ENCODE results near the gene LYST.
"Not testable (repeated sequence)": the region's sequence is repeated elsewhere in the genome, so short reads cannot be mapped to it uniquely, and the experiment has no call there.

The LYST gene, protein sequence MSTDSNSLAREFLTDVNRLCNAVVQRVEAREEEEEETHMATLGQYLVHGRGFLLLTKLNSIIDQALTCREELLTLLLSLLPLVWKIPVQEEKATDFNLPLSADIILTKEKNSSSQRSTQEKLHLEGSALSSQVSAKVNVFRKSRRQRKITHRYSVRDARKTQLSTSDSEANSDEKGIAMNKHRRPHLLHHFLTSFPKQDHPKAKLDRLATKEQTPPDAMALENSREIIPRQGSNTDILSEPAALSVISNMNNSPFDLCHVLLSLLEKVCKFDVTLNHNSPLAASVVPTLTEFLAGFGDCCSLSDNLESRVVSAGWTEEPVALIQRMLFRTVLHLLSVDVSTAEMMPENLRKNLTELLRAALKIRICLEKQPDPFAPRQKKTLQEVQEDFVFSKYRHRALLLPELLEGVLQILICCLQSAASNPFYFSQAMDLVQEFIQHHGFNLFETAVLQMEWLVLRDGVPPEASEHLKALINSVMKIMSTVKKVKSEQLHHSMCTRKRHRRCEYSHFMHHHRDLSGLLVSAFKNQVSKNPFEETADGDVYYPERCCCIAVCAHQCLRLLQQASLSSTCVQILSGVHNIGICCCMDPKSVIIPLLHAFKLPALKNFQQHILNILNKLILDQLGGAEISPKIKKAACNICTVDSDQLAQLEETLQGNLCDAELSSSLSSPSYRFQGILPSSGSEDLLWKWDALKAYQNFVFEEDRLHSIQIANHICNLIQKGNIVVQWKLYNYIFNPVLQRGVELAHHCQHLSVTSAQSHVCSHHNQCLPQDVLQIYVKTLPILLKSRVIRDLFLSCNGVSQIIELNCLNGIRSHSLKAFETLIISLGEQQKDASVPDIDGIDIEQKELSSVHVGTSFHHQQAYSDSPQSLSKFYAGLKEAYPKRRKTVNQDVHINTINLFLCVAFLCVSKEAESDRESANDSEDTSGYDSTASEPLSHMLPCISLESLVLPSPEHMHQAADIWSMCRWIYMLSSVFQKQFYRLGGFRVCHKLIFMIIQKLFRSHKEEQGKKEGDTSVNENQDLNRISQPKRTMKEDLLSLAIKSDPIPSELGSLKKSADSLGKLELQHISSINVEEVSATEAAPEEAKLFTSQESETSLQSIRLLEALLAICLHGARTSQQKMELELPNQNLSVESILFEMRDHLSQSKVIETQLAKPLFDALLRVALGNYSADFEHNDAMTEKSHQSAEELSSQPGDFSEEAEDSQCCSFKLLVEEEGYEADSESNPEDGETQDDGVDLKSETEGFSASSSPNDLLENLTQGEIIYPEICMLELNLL (N-terminal part only)

DNA sequence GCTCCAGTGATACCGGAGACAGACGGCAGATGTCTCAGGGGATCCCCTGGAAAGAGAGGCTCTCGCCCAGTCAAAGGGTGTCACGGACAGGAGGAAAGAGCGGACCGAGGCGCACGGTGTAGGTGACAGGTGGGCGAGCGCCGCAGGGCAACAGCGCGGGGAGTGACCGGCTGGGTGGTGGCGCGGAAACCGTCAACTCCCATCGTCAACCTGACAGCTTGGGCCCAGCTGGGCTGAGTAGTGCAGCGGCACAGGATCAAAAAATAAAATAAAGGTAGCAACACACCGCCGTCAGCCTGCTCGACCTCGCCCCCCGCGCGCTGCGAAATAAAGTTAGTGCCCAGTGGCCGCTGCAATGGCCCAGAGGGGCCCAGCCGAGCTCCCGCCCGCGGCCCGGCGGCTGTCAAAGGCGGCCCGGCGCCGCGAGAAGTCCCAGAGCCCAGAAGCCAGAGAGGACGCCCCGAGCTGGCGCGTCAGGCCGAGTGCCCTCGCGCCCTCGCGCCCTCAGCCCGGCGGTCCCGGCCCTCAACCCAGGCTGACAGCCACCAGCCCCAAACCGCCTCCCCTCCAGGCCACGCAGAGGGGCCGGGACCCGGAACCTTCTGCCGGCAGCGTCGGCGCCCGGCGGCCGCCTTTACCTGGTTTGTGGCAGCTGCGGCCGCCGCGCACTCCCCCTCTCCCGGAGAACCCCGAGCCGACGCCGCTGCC is at the start of gene LYST:
LYST (minus strand) TSS at position 702 of the 708 bp plus-strand sequence. CDS start 36,489 bp downstream, outside the sequence.
- peak; percentile 93 for DNase-seq

DNA sequence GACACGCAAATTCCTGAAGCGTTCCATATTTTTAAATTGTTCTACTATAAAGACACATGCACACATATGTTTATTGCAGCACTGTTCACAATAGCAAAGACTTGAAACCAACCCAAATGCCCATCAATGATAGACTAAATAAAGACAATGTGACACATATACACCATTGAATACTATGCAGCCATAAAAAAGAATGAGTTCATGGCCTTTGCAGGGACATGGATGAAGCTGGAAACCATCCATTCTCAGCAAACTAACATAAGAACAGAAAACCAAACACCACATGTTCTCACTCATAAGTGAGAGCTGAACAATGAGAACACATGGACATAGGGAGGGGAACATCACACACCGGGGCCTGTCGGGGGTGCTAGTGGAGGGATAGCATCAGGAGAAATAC is 48.8 kb upstream of the LYST start:
- not testable (repeated sequence) for DNase-seq

DNA sequence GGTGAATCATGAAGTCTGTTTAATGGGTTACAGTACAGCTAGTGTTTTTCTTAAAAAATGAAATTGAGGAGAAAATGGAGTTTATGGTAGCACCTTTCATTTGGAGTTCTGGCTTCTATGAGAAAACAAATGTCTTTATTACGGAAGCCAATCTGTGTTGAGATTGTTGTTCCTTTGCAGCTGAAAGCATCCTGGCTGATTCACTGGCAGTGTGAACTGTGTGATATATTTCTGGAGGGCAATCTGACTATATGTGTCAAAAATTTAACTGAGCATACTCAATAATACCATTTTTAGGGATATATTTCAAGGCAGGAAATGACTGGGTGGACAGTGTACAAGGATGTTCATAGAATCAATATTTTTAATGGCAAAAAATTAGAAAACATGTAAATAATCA is 46.6 kb upstream of the LYST start:
- DNase-seq, result no peak

DNA sequence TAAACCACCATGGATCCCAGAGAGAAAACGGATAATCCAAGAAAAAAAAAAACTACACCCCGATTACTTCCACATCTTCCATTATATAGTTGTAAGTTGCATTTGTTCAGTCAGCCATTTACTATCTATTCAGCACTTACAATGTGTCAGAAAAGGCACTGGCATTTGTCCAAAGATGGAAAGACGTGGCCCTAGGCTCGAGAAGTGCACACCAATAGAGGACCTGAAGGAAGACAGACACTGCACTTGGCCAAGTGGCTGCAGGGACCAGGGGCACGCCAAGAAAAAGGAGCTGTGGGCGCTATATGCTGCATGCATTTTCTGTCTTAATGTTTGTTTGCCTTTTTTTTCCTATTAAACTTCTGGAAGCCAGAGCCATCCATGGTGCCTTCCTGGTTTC is 45.2 kb upstream of the LYST start:
- DNase-seq, result peak; percentile 45

DNA sequence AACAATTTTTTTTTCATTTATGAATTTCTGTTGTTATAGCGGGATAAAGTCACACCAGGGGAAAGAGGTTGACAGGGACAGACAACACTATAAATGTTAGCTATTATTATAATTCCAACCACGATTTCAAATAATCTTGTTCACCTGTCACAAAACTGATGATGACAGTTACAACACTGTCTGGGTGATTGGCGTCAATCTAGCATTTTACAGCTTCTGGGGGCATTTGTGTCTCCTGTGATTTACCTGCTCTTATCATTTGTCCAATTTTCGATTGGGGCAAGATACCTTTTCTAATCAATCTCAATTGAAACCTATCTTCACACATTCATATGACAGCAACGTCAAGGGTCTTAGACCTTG is 44.6 kb upstream of the LYST start:
- DNase-seq, result no peak

DNA sequence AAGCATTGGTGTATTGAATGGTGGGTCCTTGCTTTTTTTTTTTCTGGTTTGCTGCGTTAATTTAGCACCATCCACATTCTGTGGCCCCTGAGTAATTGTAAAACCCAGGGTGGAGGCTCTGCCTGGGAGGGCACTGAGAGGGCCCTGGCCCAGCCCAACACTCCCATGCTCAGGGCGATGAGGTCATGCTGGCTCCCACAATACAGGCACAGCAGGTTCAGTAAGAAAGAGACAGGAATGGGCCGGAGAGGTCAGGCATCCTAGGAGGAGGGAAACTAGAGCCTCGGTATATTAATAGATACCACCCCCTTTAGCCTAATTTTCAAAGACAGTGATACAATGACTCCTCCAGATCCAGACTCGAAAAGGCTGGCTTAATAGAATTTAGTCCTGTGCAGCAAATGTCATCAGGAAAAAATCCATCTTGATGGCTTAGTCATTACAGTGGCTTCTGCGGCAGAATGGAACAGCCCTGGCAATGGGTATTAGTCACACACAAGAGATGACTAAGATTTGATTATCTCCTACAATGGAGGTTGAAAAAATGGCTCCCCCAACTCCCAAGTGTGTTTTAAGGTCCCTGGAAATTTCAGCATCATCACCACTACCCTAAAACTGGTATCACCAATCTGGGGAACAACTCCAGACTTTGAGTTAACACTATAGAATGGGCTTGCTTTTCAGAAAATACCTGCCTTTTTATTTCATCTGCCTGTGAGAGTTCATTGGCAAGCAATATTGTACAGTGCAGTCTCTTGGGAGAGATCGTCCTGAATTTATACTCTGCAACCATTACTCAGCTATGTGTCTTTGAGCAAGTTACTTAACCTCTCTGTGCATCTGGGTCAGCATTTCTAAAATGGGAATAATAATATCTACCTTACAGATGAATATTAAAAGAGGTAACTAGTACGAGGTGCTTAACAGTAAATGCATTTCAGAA is 43.9 kb upstream of the LYST start:
- DNase-seq, result peak; percentile 93

DNA sequence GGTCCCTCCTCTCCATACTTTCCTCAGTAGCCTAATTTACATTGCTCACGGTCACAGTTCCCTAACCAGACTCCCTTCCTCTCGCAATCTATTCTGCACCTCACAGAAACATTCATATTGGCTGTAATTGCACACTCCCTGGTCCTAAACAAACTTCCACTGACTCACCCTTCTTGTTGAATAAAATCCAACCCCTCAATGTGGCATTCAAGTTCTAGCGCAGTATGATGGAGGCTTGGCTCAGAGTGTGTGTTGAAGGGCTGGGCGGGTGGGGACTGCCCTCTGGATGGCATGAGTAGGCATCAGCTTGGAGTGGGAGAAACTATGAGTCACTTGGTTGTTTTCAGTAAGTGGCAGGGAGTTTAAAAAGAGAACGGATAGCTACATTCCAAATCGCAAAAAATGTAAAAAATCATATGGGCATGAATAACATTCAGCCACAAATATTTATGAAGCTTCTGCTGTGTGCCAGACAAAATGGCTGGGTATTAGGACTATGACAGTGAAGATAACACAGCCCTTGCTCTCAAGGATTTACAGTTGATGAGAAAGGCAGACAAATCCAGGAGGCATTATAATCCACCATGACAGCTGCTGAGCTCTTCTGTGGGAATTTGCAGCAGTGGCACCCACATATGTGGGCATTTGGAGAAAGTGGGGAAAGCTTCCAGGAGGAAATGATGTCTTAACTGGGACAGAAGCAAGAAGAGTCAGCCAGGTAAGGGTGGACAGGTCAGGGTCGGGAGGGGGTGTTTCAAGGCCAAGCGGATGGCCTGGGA is 42.2 kb upstream of the LYST start:
- peak; percentile 78 for DNase-seq

DNA sequence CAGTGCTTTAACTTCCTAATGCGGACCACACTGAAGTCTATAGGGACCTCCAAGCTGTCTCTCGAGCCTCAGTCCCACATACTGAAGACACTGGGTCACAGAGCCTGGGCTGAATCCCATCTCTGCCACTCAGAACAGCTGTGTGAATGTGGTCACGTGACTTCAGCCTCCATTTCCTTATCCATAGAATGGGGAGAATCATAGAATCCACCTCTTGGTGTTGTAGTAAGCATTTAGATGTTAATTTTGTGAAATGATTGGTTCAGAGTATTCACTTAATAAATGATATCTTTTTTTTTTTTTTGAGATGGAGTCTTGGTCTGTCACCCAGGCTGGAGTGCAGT is 41.2 kb upstream of the LYST start:
- DNase-seq, result no peak

DNA sequence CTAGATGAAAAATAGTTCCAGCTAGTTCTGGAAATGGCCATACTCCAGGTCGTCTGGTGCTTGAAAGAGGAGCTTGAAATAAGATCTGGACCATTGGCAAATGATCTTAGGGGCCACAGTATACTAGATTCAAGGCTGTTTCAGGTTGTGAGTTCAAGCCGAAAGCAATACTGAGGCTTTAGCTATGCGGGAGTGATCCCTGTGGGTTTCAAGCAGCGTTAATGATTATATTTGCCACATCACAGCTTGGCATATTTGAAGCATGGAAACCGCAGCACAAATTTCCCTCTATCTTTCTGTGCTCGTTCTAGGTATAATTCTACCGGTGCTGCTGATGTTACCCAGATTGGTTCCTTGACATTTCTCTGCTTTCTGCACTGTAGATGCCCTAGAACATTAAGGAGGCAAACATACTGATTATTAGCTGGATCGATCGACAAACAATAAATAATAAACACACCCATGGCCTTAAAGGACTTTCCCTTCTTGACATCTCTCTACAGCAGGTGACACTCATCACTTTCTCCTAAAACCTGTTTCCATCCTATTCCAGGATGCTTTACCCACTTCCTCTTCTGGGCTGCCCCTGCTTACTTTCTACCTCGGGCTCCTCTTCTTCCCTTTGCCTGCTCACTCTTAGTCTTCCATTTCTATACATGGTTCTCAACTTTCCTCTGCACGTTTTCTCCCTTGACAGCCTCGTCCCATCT is 40.6 kb upstream of the LYST start:
- no peak for DNase-seq

DNA sequence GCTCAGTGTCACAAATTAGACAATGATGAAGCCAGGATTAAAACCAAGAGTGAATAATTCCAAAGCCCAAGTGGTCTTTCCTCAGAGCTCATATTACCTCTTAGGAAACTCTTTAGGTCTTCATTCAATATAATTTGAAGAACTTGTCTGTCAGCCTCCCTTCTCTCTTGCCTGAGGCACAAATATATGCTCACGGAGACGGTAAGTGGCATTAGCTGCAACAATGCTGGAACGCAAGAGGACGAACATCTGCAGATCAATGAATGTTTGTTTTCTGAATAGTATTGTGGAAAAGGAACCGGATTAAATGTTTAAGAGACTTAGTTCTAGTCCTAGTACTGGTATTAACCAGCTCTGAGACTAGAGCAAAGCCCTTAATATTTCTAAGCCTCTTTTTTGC is 39.7 kb upstream of the LYST start:
- DNase-seq, result peak; percentile 27

DNA sequence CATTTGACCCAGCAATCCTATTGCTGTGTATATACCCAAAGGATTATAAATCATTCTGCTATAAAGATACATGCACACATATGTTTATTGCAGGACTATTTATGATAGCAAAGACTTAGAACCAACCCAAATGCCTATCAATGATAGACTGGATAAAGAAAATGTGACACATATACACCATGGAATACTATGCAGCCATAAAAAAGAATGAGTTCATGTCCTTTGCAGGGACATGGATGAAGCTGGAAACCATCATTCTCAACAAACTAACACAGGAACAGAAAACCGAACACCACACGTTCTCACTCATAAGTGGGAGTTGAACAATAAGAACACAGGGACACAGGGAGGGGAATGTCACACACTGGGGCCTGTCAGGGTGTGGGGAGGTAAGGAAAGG is 37.1 kb upstream of the LYST start:
- DNase-seq, result not testable (repeated sequence)

DNA sequence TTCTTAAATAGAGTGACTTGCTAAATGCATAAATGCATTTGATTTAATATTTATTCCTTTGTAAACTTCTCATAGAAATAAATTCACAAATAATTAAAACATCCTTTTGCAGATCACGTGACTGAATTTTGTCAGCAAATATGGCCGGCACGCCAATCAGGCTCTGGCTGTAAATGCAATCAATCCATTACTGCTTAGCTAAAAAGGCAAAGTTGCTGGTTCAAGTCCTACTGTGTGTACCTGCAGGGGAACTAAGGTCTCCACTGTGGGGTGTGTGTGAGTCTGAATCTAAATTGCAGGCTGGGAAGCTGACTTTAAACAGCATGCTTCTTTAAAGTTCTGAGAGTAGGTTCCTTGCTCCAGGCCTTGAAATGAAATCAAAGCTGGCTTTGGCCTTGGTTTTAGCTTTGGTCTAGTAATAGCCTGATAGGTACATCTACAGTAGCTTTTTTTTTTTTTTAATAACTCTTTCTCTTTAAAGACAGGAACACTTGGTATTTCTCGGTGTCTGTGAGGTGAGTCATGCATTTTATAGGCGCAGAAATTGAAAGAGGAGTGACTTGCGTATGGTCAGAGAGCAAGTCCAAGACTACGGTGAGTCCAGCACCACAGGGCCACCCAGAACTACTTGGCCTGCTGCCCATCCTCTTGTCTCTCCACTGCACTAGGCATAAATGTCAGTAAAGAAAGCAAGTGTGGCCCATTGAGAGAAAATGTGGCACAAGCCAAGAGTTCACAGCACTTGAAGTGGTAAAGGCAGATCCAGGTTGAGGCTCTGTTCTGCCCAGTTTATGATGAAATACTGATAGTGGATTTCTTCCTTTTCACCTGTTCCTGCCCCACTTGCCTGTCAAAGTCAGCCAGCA is 36.2 kb upstream of the LYST start:
- DNase-seq, result peak; percentile 58

DNA sequence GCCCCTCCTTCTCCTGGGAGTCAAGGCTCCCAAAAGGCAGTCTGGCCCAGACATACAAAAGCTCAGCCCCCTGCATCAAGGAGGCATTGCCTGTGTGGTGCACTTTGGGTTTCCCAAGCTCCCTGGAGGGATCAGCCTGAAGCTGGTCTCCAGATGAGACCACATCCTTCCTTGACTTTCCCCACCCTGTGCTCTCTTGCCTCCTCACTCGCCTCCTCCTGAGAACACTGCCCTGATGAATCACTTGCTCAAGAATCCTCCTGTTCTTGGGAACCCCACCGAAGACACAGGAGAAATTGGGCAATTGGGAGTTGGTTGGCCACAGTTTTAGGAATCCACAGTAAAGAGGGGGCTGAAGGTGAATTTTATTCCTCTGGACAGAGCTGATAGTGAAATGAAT is 34.8 kb upstream of the LYST start:
- no peak for DNase-seq

DNA sequence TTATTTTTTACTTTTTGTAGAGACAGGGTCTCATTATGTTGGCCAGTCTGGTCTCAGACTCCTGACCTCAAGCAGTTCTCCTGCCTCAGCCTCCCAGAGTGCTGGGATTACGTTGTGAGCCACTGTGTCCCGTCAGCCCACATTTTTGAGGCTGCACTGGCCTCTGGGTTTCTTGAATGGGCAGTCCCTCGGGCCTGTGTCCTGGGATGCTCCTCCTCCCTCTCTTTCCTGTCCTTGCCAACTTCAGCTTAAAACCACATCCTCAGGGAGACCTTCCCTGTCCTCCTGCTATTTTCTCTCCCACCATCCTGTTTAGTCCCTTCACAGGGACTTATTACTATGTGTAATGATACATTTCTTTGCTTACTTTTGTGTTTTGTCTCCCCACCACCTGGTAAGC is 31.4 kb upstream of the LYST start:
- no peak for DNase-seq

DNA sequence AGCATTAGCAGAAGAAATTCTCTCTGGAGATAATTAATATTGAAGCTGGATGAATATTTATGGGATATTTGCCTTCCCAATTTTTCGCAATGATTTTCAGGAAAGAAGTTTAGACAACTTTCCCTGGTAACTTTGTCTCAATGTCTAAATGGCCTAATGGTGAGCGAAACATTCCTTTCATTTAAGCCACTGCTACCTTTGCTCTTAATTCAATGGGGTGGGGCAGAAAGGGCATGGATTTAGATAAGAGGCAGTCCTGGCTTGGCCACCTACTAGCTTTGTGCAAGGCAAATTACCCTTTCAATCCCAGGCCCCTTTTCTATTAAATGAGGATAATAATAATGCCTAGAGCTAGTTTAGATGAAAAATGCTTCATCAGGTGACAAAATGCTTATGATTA is 27.1 kb upstream of the LYST start:
- DNase-seq, result no peak

DNA sequence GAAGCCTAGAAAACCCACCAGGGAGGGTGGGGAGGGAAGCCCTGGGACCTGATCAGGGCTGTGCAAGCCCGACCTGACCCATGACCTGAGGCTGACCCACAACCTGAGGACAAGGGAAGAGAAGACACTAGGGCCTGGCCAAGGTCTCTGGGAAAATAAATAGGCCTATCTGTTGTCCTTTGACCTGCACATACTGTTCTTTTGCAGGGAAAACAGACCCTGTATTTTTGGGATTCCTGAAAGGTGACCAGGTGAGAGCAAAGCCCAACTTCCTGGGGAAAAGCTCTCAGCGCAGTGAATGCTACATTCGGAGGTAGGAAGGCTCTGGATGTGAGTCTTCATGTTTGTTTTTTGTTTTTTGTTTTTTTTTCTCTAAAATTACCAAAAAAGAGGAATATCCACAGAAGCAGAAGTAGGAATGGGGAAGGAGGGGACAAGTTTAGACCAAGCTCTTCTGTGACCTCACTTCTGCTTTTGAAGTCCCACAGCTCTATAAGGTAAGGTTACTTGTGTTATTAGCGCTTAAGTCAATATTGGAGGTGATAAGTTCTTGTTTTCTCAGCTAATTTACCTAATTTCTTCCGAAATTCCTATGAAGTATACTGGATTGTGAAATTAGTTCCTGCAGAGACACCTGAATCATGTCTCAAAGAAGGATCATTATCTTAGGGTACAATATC is 26.2 kb upstream of the LYST start:
- no peak for DNase-seq

DNA sequence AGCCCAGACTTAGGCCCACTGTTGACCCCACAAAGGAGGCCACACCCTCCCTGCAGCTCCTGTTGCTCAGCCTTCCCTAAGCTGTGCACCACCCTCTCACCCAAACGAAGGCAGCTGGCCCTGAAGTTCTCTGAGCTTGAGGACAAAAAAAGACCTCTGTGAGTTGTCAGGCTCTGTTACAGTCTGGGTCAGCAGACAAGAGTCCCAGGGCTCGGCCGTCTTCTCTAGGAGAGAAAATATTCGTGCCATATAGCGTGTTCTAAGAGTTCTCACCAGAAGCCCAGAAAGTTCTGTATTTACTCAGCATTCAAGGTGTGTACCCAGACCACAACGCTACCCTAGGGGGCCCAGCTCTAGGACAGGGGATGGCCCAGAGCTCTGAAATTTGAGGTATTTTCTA is 25.5 kb upstream of the LYST start:
- DNase-seq, result no peak

DNA sequence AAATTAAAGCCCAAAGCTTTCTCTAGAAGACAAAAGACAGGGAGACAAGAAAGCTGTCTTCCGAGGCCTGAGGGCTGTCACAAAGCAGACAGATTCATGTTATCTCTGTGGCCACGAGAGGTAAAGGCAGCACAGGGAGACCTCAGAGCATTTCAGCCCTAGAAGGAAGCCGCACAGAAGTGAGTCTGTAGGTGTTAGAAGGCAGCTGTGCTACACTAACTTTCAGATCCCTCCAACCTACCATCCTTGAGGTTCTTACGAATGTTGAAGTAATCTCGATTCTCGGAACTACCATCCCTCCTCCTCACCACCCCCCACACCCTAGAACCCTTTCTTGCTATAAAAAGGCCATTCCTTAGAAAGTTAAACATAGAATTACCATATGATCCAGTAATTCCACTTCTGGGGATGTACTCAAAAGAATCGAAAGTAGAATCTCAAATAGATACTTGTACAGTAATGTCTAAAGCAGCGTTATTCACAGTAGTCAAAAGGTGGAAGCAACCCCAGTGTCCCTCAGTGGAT is 21.5 kb upstream of the LYST start:
- no peak for DNase-seq

Measured in NCI-H69 (cell line).